NCI-H460 (cell line): ENCODE data around the gene BRME1. TPM values are rescaled to one million over a fixed set of nuclear protein-coding genes. Genes with fewer than 3 reads are reported as not detected.
"Not testable (repeated sequence)": the region's sequence is repeated elsewhere in the genome, so short reads cannot be mapped to it uniquely, and the experiment has no call there.

Experiments used
- DNase-seq: peaks from one replicate; pipeline ENCODE4 v3.0.0-alpha.2; 2016; ENCODE audit warnings: low read depth; ENCODE audit errors: extremely low read depth
- total RNA-seq: library from RNA; depleted of rRNA; stranded (reverse); fragments of >200 nt; shearing (Covaris generic); gene quantifications from 2 replicates; pipeline ENCODE4 v1.2.3, GENCODE V29; 2014

BRME1 gene
- total RNA-seq, 1 experiment from 2014 or later: 0.50 TPM

- no peak for DNase-seq
These were observed 23.4 kb upstream of the BRME1 start for GRCh38 chr19:13929340-13929739.

GRCh38 chr19:13926715-13927114 lies 20.8 kb upstream of the BRME1 start:
- DNase-seq: no peak

- no peak for DNase-seq
These were observed 20.1 kb upstream of the BRME1 start for GRCh38 chr19:13926010-13926409.

- no peak for DNase-seq
These were observed 17.5 kb upstream of the BRME1 start for GRCh38 chr19:13923194-13923987.

GRCh38 chr19:13922118-13922517 lies 16.2 kb upstream of the BRME1 start:
- not testable (repeated sequence) for DNase-seq

GRCh38 chr19:13920940-13921747 lies 15.2 kb upstream of the BRME1 start:
- no peak for DNase-seq

- DNase-seq: no peak
These were observed 14.6 kb upstream of the BRME1 start for GRCh38 chr19:13920524-13920923.

- DNase-seq: no peak
These were observed 13.0 kb upstream of the BRME1 start for GRCh38 chr19:13918726-13919411.

GRCh38 chr19:13917888-13918406 lies 12.0 kb upstream of the BRME1 start:
- no peak for DNase-seq

- no peak for DNase-seq
These were observed 8.9 kb upstream of the BRME1 start for GRCh38 chr19:13914777-13915176.

GRCh38 chr19:13913352-13913751 lies 7.4 kb upstream of the BRME1 start:
- DNase-seq: no peak

- no peak for DNase-seq
These were observed 3.5 kb upstream of the BRME1 start for GRCh38 chr19:13909430-13909829.

GRCh38 chr19:13908674-13909073 lies 2.8 kb upstream of the BRME1 start:
- no peak for DNase-seq

GRCh38 chr19:13906910-13907309 lies 993 bp upstream of the BRME1 start:
- DNase-seq: no peak

GRCh38 chr19:13906521-13906904 lies 596 bp upstream of the BRME1 start:
- DNase-seq: no peak

- DNase-seq: no peak
These were observed 2.8 kb downstream of the BRME1 start for GRCh38 chr19:13902993-13903555.

- DNase-seq: no peak
These were observed 5.9 kb downstream of the BRME1 start for GRCh38 chr19:13899912-13900584.

- DNase-seq: no peak
These were observed 6.5 kb downstream of the BRME1 start for GRCh38 chr19:13899393-13899792.

GRCh38 chr19:13896227-13896626 lies 9.7 kb downstream of the BRME1 start:
- DNase-seq: no peak

GRCh38 chr19:13894552-13894951 lies 11.4 kb downstream of the BRME1 start:
- DNase-seq: no peak
